Measurements from ENCODE around the gene LAPTM5.

DNA sequence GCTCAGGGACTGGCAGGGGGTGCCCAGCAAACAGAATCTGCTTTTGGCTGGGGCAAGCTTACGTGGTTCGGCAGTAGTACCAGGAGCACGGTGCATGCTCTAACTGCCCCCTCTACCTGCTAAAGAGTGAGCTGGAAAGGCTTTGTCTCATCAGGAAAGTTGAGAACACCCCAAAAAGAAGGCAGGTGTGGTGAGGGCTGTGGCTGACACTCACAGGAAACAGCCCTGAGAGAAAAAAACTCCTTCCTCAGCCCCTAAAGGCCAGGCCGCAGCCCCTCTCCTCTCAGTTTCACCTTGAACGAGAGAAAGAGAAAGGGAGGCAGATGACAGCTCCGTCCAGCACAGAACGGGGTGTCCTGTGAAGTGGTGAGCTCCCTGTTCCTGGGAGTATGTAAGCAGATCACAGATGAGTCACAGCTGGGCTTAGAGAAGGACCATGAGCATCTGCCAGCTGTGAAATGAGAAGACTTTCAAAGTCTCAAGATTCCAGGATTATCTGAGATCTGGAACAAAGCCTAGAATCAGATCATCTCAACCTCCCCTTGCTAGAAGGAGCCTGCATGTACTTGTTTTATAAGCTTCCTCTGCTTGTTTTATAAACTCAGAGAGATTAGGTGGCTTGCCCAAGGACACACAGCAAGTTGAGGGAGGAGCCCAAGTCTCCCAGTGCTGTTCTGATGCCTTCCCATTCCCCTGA lies 13.4 kb downstream of the LAPTM5 start:
- TF ChIP-seq CTCF (IDR thresholded peaks at IDR 0.05) = no peak
- no peak for TF ChIP-seq POLR2A (IDR thresholded peaks at IDR 0.05)
